Measurements from ENCODE around the gene L1CAM.

The L1CAM gene

GRCh38 chrX:153874366-153875125 lies 11.4 kb downstream of the L1CAM start:
- no peak for DNase-seq (ENCODE audit: low read depth, low spot score)
- Histone ChIP-seq H3K4me3 (no peak overlapping the region), H3K9me3 (ENCODE audit: low read depth, low read length) (no peaks in the 10 kb centered on the region), H3K27ac (no peak overlapping the region), H3K9ac (ENCODE audit: insufficient read length) (no peak overlapping the region), H3K36me3 (ENCODE audit: insufficient read depth, low read length) (no peaks in the 10 kb centered on the region)
- no peak for TF ChIP-seq FOXP2 (optimal IDR thresholded peaks at IDR 0.05; ENCODE audit: control extremely low read depth, extremely low read length, insufficient read depth)
- no peak for TF ChIP-seq EZH2 (IDR thresholded peaks at IDR 0.05)
- TF ChIP-seq POLR2AphosphoS5 (IDR thresholded peaks at IDR 0.05; ENCODE audit: borderline replicate concordance, low read depth, low read length), result no peak

DNA sequence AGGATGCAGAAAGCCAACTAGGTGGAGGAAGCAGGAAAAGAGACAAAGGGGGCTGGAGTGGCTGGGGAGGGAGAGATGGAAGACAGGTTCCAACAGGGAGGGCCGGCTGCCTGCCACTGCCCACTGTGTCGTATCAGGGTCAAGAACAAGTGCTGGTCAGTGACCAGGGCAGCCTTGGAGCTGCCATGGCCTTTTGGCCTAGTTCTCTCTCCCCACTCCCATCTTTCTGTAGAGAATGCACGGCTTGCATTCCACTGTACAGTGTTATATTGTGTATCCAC lies 11.9 kb downstream of the L1CAM start:
- Histone ChIP-seq H3K27ac (no peak overlapping the region), H3K9ac (ENCODE audit: insufficient read length) (no peak overlapping the region), H3K4me3 (no peak overlapping the region), H3K36me3 (ENCODE audit: insufficient read depth, low read length) (no peaks in the 10 kb centered on the region), H3K9me3 (ENCODE audit: low read depth, low read length) (no peaks in the 10 kb centered on the region)
- no peak for TF ChIP-seq FOXP2 (optimal IDR thresholded peaks at IDR 0.05; ENCODE audit: control extremely low read depth, extremely low read length, insufficient read depth)
- no peak for TF ChIP-seq POLR2AphosphoS5 (IDR thresholded peaks at IDR 0.05; ENCODE audit: borderline replicate concordance, low read depth, low read length)
- no peak for TF ChIP-seq EZH2 (IDR thresholded peaks at IDR 0.05)
- DNase-seq (ENCODE audit: low read depth, low spot score), result no peak

DNA sequence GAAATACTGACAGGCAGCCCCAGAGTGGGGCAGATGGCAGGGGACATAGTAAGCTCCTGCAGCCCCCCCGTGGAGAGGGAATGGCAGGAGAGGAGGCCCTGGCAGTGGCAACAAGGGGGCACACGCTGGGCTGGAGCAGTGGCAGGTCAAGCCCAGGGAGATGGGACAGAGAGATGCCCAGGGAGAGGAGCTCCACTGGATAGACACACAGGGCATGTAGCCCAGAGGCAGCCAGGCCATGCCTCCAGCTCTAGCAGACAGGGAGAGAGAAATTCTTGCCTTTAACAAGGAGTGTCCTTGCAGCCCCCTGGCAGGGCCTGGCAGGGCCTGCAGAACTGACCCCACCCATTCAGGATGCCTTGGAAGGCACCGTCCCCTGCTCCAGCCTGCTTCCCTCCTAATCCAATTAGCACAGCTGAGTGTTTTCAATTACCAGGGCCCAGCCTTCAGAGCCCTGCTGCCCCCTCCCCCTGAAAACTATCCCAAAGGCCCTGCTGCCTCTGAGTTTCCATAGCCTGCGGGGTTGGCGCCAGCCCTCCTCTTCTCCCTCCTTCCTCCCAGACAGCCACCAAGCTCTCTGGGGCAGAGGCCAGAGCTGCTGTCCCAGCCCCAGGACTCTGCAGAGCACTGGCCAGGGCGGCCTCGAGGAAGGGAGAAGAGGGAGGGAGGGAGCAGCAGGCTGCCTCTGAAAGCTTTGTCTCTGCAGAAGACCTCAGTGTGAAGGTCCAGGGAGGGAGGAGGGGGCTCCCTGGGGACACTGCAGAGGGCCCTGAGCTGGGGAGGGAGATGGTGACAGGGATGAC lies 12.5 kb downstream of the L1CAM start:
- no peak overlapping the region for H3K4me3 ChIP-seq

DNA sequence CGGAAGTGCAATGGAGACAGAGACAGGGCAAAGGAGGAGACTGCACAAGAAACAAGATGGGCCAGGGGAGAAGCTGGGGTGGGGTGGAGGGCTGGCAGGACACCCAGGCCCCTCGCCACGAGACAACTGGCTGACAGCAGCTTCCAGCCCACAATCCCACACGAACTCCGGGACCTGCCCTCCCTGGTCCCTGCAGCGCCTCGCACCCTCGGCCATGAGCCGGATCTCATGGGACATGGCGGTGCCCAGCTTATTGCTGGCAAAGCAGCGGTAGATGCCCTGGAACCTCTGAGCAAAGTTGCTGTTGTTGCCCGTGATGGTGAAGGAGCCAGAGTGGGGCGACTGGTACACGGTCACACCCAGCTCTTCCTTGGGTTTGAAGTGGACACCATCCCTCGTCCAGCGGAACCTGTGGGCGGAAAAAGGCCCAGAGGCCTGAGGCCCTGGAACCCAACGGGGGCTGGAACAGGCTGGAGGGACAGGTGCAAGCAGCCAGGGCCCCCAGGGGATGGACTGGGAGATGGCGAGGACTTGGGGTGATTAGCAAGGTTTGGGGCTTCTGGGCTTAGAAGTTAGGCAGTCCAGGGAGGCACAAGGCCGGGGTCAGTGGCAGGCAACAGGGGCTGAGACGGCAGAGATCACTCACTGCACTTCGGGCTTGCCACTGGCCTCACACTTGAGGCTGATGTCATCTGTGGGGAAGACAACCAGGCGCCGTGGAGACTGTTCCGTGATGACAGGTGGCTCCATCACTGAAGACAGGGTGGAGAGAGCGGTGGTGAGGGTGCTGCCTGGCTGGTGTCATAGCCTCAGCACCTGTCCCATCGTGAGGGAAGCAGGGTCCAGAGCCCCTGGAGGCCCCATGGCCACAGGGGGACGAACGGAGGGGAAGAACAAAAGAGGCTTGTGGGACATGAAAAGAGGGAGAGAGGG lies 13.8 kb downstream of the L1CAM start:
- no peak for TF ChIP-seq POLR2AphosphoS5 (IDR thresholded peaks at IDR 0.05; ENCODE audit: borderline replicate concordance, low read depth, low read length)
- no peak for TF ChIP-seq FOXP2 (optimal IDR thresholded peaks at IDR 0.05; ENCODE audit: control extremely low read depth, extremely low read length, insufficient read depth)
- TF ChIP-seq EZH2 (IDR thresholded peaks at IDR 0.05), result no peak
- Histone ChIP-seq H3K36me3 (ENCODE audit: insufficient read depth, low read length) (no peaks in the 10 kb centered on the region), H3K27ac (no peak overlapping the region), H3K4me3 (no peak overlapping the region), H3K9ac (ENCODE audit: insufficient read length) (no peak overlapping the region), H3K9me3 (ENCODE audit: low read depth, low read length) (no peaks in the 10 kb centered on the region)
- no peak for DNase-seq (ENCODE audit: low read depth, low spot score)

More for the DNA sequence above, 12.5 kb downstream of the L1CAM start:
- Histone ChIP-seq H3K27ac (no peak overlapping the region), H3K9ac (ENCODE audit: insufficient read length) (no peak overlapping the region), H3K36me3 (ENCODE audit: insufficient read depth, low read length) (no peaks in the 10 kb centered on the region), H3K9me3 (ENCODE audit: low read depth, low read length) (no peaks in the 10 kb centered on the region)
- no peak for DNase-seq (ENCODE audit: low read depth, low spot score)
- TF ChIP-seq FOXP2 (optimal IDR thresholded peaks at IDR 0.05; ENCODE audit: control extremely low read depth, extremely low read length, insufficient read depth) (no peak), EZH2 (IDR thresholded peaks at IDR 0.05) (no peak), POLR2AphosphoS5 (IDR thresholded peaks at IDR 0.05; ENCODE audit: borderline replicate concordance, low read depth, low read length) (no peak)

DNA sequence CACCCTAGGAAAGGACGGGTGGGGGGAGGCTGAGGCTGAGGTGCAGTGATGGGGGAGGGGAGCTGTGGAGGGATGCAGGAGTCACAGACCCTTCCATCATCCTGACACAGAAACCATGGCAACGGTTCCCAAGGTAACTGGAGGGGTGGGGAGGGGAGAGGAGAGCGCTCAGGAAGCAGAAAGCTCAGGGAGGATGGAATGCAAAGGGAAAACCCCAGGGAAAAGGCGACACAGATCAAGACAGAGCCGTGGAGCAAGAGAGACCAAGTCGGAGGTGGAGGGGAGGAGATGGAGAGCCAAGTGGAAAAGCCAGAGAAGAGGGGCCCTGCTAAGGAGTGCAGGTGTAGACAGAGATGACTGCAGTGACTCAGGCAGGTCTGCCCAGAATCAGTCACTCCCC lies 14.5 kb downstream of the L1CAM start:
- no peak overlapping the region for H3K27ac ChIP-seq
- no peak overlapping the region for H3K9ac ChIP-seq (ENCODE audit: insufficient read length)
- no peaks in the 10 kb centered on the region for H3K36me3 ChIP-seq (ENCODE audit: insufficient read depth, low read length)
- DNase-seq (ENCODE audit: low read depth, low spot score), result no peak
- TF ChIP-seq EZH2 (IDR thresholded peaks at IDR 0.05) (no peak), FOXP2 (optimal IDR thresholded peaks at IDR 0.05; ENCODE audit: control extremely low read depth, extremely low read length, insufficient read depth) (no peak), POLR2AphosphoS5 (IDR thresholded peaks at IDR 0.05; ENCODE audit: borderline replicate concordance, low read depth, low read length) (no peak)
- H3K9me3 ChIP-seq (ENCODE audit: low read depth, low read length), result no peaks in the 10 kb centered on the region
- no peak overlapping the region for H3K4me3 ChIP-seq

DNA sequence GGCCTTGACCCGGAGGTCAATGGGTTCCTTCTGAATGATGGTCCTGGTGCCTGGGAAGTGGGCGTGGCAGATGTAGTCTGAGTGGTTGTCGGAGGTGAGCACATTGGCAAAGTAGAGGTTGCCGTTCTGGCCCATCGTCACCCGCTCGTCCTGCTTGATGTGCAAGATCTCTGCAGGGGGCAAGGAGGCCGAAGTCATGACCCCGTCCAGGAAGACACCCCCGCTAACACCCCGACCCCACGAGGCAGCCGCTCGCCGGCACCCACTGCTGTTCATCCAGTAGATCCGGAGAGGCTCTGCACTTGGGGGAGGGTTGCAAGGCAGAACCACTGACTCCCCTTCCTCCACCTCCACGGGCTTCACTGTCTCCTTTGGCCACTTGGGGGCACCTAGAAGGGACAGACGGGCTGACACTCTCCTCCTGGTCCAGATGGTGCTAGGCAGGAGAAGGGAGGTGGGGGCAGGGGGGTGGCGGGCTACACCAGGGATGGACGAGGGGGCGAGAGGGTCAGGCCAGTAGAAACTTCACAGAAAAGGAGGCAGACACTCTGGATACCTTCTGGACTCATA lies 15.1 kb downstream of the L1CAM start:
- no peak overlapping the region for H3K9ac ChIP-seq (ENCODE audit: insufficient read length)
- H3K27ac ChIP-seq, result no peak overlapping the region
- H3K9me3 ChIP-seq (ENCODE audit: low read depth, low read length), result no peaks in the 10 kb centered on the region
- no peak for DNase-seq (ENCODE audit: low read depth, low spot score)
- H3K4me3 ChIP-seq, result no peak overlapping the region
- TF ChIP-seq POLR2AphosphoS5 (IDR thresholded peaks at IDR 0.05; ENCODE audit: borderline replicate concordance, low read depth, low read length), result no peak
- TF ChIP-seq FOXP2 (optimal IDR thresholded peaks at IDR 0.05; ENCODE audit: control extremely low read depth, extremely low read length, insufficient read depth), result no peak
- TF ChIP-seq EZH2 (IDR thresholded peaks at IDR 0.05), result no peak
- H3K36me3 ChIP-seq (ENCODE audit: insufficient read depth, low read length), result no peaks in the 10 kb centered on the region

DNA sequence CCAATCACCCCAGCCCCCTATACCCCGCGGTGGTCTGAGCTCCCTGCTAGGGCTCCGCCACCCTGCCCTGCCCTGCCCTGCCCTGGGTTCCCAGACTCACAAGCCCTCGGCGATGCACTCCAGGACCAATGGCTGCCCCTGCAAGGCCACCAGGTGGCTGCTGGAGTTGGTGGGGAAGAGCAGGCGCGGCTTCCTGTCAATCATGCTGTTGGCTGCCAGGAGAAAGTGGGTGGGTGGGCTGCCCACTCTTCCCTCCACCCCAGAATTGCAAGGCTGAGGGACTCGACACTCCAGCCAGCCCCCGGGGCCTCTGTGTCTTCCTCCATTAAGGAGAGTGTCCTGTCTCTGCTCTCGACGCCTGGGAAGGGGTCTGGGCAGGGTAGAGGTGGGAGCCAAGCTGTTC lies 15.7 kb downstream of the L1CAM start:
- Histone ChIP-seq H3K9ac (ENCODE audit: insufficient read length) (no peak overlapping the region), H3K36me3 (ENCODE audit: insufficient read depth, low read length) (no peaks in the 10 kb centered on the region), H3K4me3 (no peak overlapping the region), H3K27ac (no peak overlapping the region), H3K9me3 (ENCODE audit: low read depth, low read length) (no peaks in the 10 kb centered on the region)
- DNase-seq (ENCODE audit: low read depth, low spot score), result no peak
- TF ChIP-seq POLR2AphosphoS5 (IDR thresholded peaks at IDR 0.05; ENCODE audit: borderline replicate concordance, low read depth, low read length) (no peak), EZH2 (IDR thresholded peaks at IDR 0.05) (no peak), FOXP2 (optimal IDR thresholded peaks at IDR 0.05; ENCODE audit: control extremely low read depth, extremely low read length, insufficient read depth) (no peak)

Measured in SK-N-MC (cell line).